ENCODE results near the gene TBC1D21. TPM values are rescaled to one million over a fixed set of nuclear protein-coding genes. Genes with fewer than 3 reads are reported as not detected.

The TBC1D21 gene
- total and polyA plus RNA-seq, 9 of the 15 experiments (the other 6 are each of a cell fraction or from before 2014, with no cell fraction given) = not detected

DNA sequence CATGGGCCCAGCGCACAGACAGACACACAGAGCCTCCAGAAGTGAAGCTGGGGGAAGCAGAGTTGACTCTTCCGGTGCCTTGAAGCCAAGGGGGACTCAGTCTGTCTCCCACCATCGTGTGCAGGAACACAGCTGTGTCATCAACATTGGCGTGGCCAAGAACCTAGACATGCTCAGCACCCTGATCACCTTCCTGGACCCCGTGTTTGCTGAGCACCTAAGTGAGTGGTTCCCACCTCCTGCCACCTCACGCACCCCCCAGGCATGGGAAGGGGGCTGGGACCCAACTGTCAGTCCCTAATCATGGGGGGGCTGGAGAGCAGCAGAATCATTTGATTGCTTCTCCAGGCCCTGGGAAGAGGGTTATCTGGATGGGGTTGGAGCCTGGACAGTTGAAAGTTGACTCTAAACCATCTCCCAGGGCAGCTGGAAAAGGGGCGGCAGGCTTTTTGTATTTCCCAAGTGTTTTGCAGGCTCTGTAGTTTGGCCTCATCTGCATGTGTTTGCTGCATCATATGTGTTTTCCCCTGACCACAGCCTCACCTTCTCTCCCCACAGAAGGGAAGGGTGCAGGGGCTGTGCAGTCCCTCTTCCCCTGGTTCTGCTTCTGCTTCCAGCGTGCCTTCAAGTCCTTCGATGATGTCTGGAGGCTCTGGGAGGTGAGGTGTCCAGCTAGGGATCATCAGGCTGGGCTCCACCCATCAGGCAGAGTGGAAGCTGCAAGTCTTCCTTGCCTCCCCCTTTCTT, 12.8 kb downstream of the TBC1D21 start:
- ATAC-seq (no peak), DNase-seq (ENCODE audit: extremely low read depth in 1 of 4, low spot score in 3 of 4) (no peak), FAIRE-seq (no peak)
- Histone ChIP-seq H2AFZ (ENCODE audit: low read depth, low read length) (no peak overlapping the region), H3K9me3 (replicated peaks; ENCODE audit: control insufficient read depth, insufficient read depth, low read depth, low read length) (no peaks in the 10 kb centered on the region), H4K20me1 (replicated peaks; ENCODE audit: control insufficient read depth, insufficient read depth, low read length) (0 out of 2 replicates have a peak, but pooled peaks cover 6% of the 10 kb centered on the region), H3K36me3 (ENCODE audit: control insufficient read depth, insufficient read depth, low read length) (no peaks in the 10 kb centered on the region), H3K27me3 (ENCODE audit: control insufficient read depth in 2 of 2, insufficient read depth in 2 of 2, low read length in 2 of 2) (peaks cover 0 to 17% of the 10 kb centered on the region in 2 experiments; a peak in 3 of 5 replicates), H3K4me2 (ENCODE audit: insufficient read depth, low read length) (no peak overlapping the region), H3K4me3 (no peak overlapping the region), H3K79me2 (ENCODE audit: control insufficient read depth, insufficient read depth, low read length) (no peaks in the 10 kb centered on the region), H3K4me1 (replicated peaks in 1 of 2; ENCODE audit: control insufficient read depth in 2 of 2, insufficient read depth in 2 of 2, low read length in 2 of 2) (no peaks in the 10 kb centered on the region), H3K27ac (ENCODE audit: extremely low read depth, low read depth, low read length) (no peak overlapping the region), H3K9me1 (ENCODE audit: control insufficient read depth, insufficient read depth, low read length) (no peaks in the 10 kb centered on the region), H3K9ac (ENCODE audit: insufficient read depth in 1 of 2, low read depth in 2 of 2, low read length in 2 of 2) (no peak overlapping the region)
- ChIA-PET CTCF (ENCODE audit: low intra/inter-chr PET ratio) (no interaction called here), POLR2A (interaction anchor here (0.7 kb wide), 1 partner anchor 12 kb away, joined by 3 read pairs; no protein-coding TSS in a partner anchor)
- 0% methylated on average over 8 of the region's 9 CpGs for WGBS (ENCODE audit: insufficient coverage, low coverage, missing lambda C conversion rate)
- no peak for TF ChIP-seq ZNF699 (CRISPR knock-in tag; IDR thresholded peaks at IDR 0.05; ENCODE audit: insufficient replicate concordance)
- in situ Hi-C loops (cut with MboI) = no loop called here
- intact Hi-C loops (cut with micrococcal nuclease) = no loop called here
- BruUV-seq (replicated peaks) = no TSS peak

- no peak for FAIRE-seq
- WGBS (ENCODE audit: insufficient coverage, low coverage, missing lambda C conversion rate) = 3% methylated on average over 5 of the region's 5 CpGs
- TF ChIP-seq GTF3C2 (IDR thresholded peaks at IDR 0.05; ENCODE audit: borderline replicate concordance, extremely low read depth, insufficient read length) = no peak
- TF ChIP-seq CREB5 (CRISPR knock-in tag; IDR thresholded peaks at IDR 0.05) = no peak
- TF ChIP-seq CEBPZ (IDR thresholded peaks at IDR 0.05; ENCODE audit: borderline replicate concordance, low read depth, low read length) = no peak
Measured at GRCh38 chr15:73886717-73887345, 13.5 kb downstream of the TBC1D21 start.

More at GRCh38 chr15:73886717-73887345, 13.5 kb downstream of the TBC1D21 start:
- H3K36me3 ChIP-seq (ENCODE audit: control insufficient read depth, insufficient read depth, low read length) = no peaks in the 10 kb centered on the region
- no peak overlapping the region for H3K27ac ChIP-seq (ENCODE audit: extremely low read depth, low read depth, low read length)
- ATAC-seq = no peak
- H3K4me2 ChIP-seq (ENCODE audit: insufficient read depth, low read length) = no peak overlapping the region
- H3K79me2 ChIP-seq (ENCODE audit: control insufficient read depth, insufficient read depth, low read length) = no peaks in the 10 kb centered on the region
- in situ Hi-C loops (cut with MboI) (no loop called here), intact Hi-C loops (cut with micrococcal nuclease) (no loop called here)
- H3K4me1 ChIP-seq (replicated peaks in 1 of 2; ENCODE audit: control insufficient read depth in 2 of 2, insufficient read depth in 2 of 2, low read length in 2 of 2) = no peaks in the 10 kb centered on the region
- CTCF ChIA-PET (ENCODE audit: low intra/inter-chr PET ratio) = no interaction called here
- 0 out of 2 replicates have a peak, but pooled peaks cover 6% of the 10 kb centered on the region for H4K20me1 ChIP-seq (replicated peaks; ENCODE audit: control insufficient read depth, insufficient read depth, low read length)
- H3K9ac ChIP-seq (ENCODE audit: insufficient read depth in 1 of 2, low read depth in 2 of 2, low read length in 2 of 2) = no peak overlapping the region
- H2AFZ ChIP-seq (ENCODE audit: low read depth, low read length) = no peak overlapping the region
- H3K27me3 ChIP-seq (ENCODE audit: control insufficient read depth in 2 of 2, insufficient read depth in 2 of 2, low read length in 2 of 2) = peaks cover 0 to 11% of the 10 kb centered on the region in 2 experiments; a peak in 3 of 5 replicates
- H3K9me3 ChIP-seq (replicated peaks; ENCODE audit: control insufficient read depth, insufficient read depth, low read depth, low read length) = no peaks in the 10 kb centered on the region
- H3K9me1 ChIP-seq (ENCODE audit: control insufficient read depth, insufficient read depth, low read length) = no peaks in the 10 kb centered on the region
- POLR2A ChIA-PET = interaction anchor here (0.7 kb wide), 1 partner anchor 13 kb away, joined by 3 read pairs; no protein-coding TSS in a partner anchor
- H3K4me3 ChIP-seq = no peak overlapping the region
- no peak for DNase-seq (ENCODE audit: extremely low read depth in 1 of 4, low spot score in 3 of 4)
- no TSS peak for BruUV-seq (replicated peaks)

All from K562 (cell line).